Glutamatergic neuron (in vitro differentiated cells): ENCODE results near the gene DDX31. TPM values are rescaled to one million over a fixed set of nuclear protein-coding genes. Genes with fewer than 3 reads are reported as not detected.

Experiments used
- DNase-seq: peaks from one replicate; pipeline ENCODE4 v3.0.0; 2022
- H3K27ac Mint-ChIP-seq: one replicate; pipeline ENCODE4 v1.8.0; 2020; ENCODE audit warnings: mild to moderate bottlenecking, mixed read lengths, inconsistent platforms; ENCODE audit not compliant: unreplicated experiment
- H3K27me3 Mint-ChIP-seq: one replicate; pipeline ENCODE4 v1.8.0; 2020; ENCODE audit warnings: mild to moderate bottlenecking, moderate library complexity, mixed read lengths, inconsistent platforms; ENCODE audit not compliant: unreplicated experiment
- H3K36me3 Mint-ChIP-seq: one replicate; pipeline ENCODE4 v1.8.0; 2020; ENCODE audit warnings: mild to moderate bottlenecking, mixed read lengths, inconsistent platforms; ENCODE audit not compliant: unreplicated experiment
- H3K4me1 Mint-ChIP-seq: one replicate; pipeline ENCODE4 v1.8.0; 2020; ENCODE audit warnings: mild to moderate bottlenecking, low read depth, mixed read lengths, inconsistent platforms; ENCODE audit not compliant: unreplicated experiment
- H3K4me3 Mint-ChIP-seq: one replicate; pipeline ENCODE4 v1.8.0; 2020; ENCODE audit warnings: mild to moderate bottlenecking, mixed read lengths, inconsistent platforms; ENCODE audit not compliant: unreplicated experiment
- H3K9me3 Mint-ChIP-seq: one replicate; pipeline ENCODE4 v1.8.0; 2020; ENCODE audit warnings: mild to moderate bottlenecking, moderate library complexity, mixed read lengths, inconsistent platforms; ENCODE audit not compliant: unreplicated experiment
- CTCF ChIP-seq: fragments of 200-600 bp; sonication (generic); IDR thresholded peaks from one replicate; pipeline ENCODE4 v1.5.0; 2021; ENCODE audit not compliant: partially characterized antibody, unreplicated experiment
- total RNA-seq: library from RNA; stranded (reverse); fragmentation: NEBNext Ultra II Directional; extraction: Animal tissue kit (Norgen Biotek cat#: 25700); gene quantifications from one replicate; pipeline ENCODE4 v1.2.1, GENCODE V29; 2021; ENCODE audit not compliant: unreplicated experiment

The DDX31 gene
- total RNA-seq, 1 donor from 2014 or later = 8.7 TPM

DNA sequence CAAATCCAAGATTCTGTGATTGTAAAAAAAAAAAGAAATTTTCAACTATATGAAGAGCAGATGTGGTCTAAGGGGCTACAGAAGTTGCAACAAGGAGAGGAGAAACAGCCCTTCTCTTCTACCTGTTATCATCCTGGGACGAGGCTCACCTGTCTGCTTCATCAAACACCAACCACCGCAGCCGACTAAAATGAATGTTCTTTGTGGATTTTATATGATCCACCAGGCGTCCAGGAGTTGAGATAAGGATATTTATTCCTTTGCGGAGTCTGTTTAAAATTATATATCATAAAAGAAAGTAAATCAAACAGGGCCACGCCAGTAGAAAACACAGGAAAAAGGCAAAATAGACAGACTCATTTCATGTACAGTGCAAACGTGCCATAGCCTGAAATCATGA, 21.5 kb downstream of the DDX31 start:
- no peak overlapping the region for H3K27ac Mint-ChIP-seq
- H3K36me3 Mint-ChIP-seq = no peaks in the 10 kb centered on the region
- H3K4me1 Mint-ChIP-seq = peaks cover 3% of the 10 kb centered on the region
- H3K27me3 Mint-ChIP-seq = no peaks in the 10 kb centered on the region
- no peak for TF ChIP-seq CTCF
- no peak for DNase-seq
- no peak overlapping the region for H3K4me3 Mint-ChIP-seq
- H3K9me3 Mint-ChIP-seq = no peaks in the 10 kb centered on the region

- H3K9me3 Mint-ChIP-seq = no peaks in the 10 kb centered on the region
- H3K4me1 Mint-ChIP-seq = peaks cover 3% of the 10 kb centered on the region
- no peak for TF ChIP-seq CTCF
- no peak for DNase-seq
- H3K36me3 Mint-ChIP-seq = no peaks in the 10 kb centered on the region
- H3K27ac Mint-ChIP-seq = no peak overlapping the region
- H3K27me3 Mint-ChIP-seq = no peaks in the 10 kb centered on the region
- no peak overlapping the region for H3K4me3 Mint-ChIP-seq
These were observed 22.0 kb downstream of the DDX31 start for GRCh38 chr9:132647806-132648205.

GRCh38 chr9:132647355-132647754, 22.4 kb downstream of the DDX31 start:
- Mint-ChIP-seq H3K27me3 (no peaks in the 10 kb centered on the region), H3K4me1 (peaks cover 3% of the 10 kb centered on the region), H3K27ac (no peak overlapping the region), H3K4me3 (no peak overlapping the region), H3K9me3 (no peaks in the 10 kb centered on the region), H3K36me3 (no peaks in the 10 kb centered on the region)
- no peak for TF ChIP-seq CTCF
- no peak for DNase-seq

DNA sequence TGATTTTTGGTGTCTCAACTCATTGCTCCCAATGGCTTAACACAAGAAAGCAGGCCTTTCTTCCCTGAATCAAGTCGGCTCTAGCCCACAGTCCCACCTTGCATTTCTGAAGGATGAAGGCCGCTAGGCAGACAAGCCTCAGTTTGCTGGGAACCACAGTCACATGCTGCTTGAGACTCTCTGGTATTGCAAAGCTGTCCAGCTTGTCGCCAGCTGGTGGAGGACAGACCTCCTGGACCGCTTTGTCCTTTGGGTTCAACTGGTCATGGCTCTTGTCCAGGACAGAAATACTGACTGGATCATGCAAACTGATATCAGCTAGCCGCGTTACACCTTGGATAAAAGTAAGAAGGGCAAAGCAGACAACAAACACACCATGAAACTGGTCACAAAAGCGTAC, 23.1 kb downstream of the DDX31 start:
- Mint-ChIP-seq H3K27ac (no peak overlapping the region), H3K36me3 (no peaks in the 10 kb centered on the region), H3K4me1 (peaks cover 3% of the 10 kb centered on the region), H3K4me3 (no peak overlapping the region), H3K9me3 (no peaks in the 10 kb centered on the region), H3K27me3 (no peaks in the 10 kb centered on the region)
- TF ChIP-seq CTCF = no peak
- no peak for DNase-seq

GRCh38 chr9:132645711-132646110, 24.1 kb downstream of the DDX31 start:
- Mint-ChIP-seq H3K36me3 (no peaks in the 10 kb centered on the region), H3K4me3 (no peak overlapping the region), H3K9me3 (no peaks in the 10 kb centered on the region), H3K4me1 (peaks cover 3% of the 10 kb centered on the region), H3K27ac (no peak overlapping the region), H3K27me3 (no peaks in the 10 kb centered on the region)
- no peak for TF ChIP-seq CTCF
- no peak for DNase-seq
